ENCODE measurements around the gene MCF2L.

Gene MCF2L

GRCh38 chr13:113014752-113015745 is 46.0 kb downstream of the MCF2L start:
- in situ Hi-C loops (cut with HindIII; ENCODE audit: low sequenced_read_pairs) = no loop called here

DNA sequence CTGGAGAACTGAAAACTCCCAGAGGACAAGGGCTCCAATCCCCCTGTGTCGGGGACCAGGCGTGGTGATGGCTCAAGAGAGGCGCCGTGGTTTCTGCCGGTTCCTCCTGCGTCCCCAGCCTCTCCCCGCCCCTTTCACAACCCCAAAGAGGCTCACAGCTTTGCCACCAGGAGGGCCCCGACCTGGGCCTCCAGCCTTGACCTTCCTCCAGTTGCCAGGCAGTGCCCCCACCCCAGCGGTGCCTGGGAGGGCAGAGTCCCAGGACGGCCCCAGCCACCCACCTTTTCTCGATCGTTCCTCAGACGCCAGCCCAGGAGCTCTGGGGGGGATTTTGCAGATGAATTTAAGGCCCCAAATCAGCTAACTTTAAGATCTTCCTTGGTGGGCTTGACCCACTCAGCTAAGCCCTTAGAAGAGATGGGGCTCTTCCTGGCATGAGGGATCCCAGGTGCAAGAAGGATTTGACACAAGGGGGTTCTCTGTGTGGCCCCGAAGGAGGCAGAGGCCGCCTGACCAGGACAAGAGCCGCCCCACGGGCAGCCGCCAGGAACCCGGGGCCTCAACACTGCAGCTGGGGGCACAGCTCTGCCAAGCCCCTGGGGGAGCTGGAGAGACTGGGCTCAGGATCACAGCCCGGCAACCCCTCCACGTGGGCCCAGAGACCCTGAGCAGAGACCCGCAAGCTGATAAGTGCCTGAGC is 47.0 kb downstream of the MCF2L start:
- in situ Hi-C loops (cut with HindIII; ENCODE audit: low sequenced_read_pairs) = no loop called here

- in situ Hi-C loops (cut with HindIII; ENCODE audit: low sequenced_read_pairs) = no loop called here
Observed at GRCh38 chr13:113016526-113017295, 47.7 kb downstream of the MCF2L start.

DNA sequence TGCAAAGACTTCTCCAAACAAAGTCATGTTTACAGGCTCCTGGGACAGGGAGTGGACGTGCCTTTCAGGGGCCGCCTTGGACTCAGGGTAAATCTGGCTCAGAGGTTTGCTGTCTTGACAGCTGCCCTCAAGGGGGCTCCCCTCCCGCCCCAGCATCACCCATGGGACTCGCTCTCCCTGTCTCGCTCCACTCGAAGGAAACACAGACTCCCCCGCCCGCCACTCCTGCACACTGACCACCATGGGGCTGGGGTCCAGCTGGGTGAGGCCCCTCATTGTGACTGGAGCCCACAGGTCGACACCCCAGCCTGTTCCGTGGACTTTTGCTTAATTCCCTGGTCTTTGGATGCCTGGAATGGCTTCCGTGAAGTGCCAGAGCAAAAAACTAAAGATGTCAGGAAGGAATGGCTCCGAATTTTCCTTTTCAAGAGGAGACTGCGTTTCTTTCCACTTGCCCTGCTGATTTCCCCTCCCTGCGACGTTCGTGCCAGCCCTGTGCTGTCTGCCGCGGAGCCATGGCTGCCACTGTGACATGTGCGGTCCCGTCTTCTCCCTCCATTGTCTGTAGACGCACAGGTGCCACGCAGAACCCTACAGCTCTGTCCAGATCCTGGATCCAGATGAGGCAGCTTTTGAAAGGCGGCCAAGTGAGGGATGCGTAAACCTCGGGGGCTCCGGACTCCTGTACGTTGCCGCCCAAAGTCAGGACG is 48.6 kb downstream of the MCF2L start:
- in situ Hi-C loops (cut with HindIII; ENCODE audit: low sequenced_read_pairs) = no loop called here

GRCh38 chr13:113018676-113019465 is 49.9 kb downstream of the MCF2L start:
- in situ Hi-C loops (cut with HindIII; ENCODE audit: low sequenced_read_pairs) = no loop called here

GRCh38 chr13:113020323-113021080 is 51.5 kb downstream of the MCF2L start:
- in situ Hi-C loops (cut with HindIII; ENCODE audit: low sequenced_read_pairs) = loop anchor here (5.0 to 10.0 kb wide), 2 partner anchors 58 to 64 kb away; no protein-coding TSS in a partner anchor

- in situ Hi-C loops (cut with HindIII; ENCODE audit: low sequenced_read_pairs) = loop anchor here (5.0 to 10.0 kb wide), 2 partner anchors 59 to 63 kb away; no protein-coding TSS in a partner anchor
Observed at GRCh38 chr13:113021391-113021790, 52.4 kb downstream of the MCF2L start.

DNA sequence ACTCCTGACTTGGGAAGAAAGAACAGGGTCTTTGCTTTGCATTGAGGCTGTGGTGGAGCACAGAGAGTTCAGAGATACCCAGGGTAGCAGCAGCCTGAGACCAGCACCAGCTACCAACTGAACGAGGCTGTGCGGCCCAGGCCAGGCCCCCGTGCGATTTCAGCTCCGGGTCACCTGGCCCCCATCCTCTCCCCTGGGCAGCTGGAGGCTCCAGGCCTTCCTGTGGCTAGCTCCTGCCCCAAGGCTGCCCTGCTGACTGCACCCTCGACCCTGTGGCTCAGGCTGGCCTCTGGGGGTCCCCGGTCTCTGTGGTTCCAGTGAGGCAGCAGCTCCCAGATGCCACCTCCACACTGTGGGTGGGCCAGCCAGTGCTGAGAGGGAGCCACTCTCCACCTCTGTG is 52.8 kb downstream of the MCF2L start:
- in situ Hi-C loops (cut with HindIII; ENCODE audit: low sequenced_read_pairs) = loop anchor here (5.0 to 10.0 kb wide), 2 partner anchors 60 to 63 kb away; no protein-coding TSS in a partner anchor

GRCh38 chr13:113022391-113022744 is 53.4 kb downstream of the MCF2L start:
- in situ Hi-C loops (cut with HindIII; ENCODE audit: low sequenced_read_pairs) = loop anchor here (5.0 to 10.0 kb wide), 2 partner anchors 60 to 62 kb away; no protein-coding TSS in a partner anchor

GRCh38 chr13:113022745-113023574 is 53.9 kb downstream of the MCF2L start:
- in situ Hi-C loops (cut with HindIII; ENCODE audit: low sequenced_read_pairs) = loop anchor here (5.0 to 10.0 kb wide), 2 partner anchors 61 to 62 kb away; no protein-coding TSS in a partner anchor

GRCh38 chr13:113023694-113024430 is 54.8 kb downstream of the MCF2L start:
- in situ Hi-C loops (cut with HindIII; ENCODE audit: low sequenced_read_pairs) = loop anchor here (5.0 to 10.0 kb wide), 2 partner anchors 61 to 62 kb away; no protein-coding TSS in a partner anchor

GRCh38 chr13:113024466-113024865 is 55.5 kb downstream of the MCF2L start:
- in situ Hi-C loops (cut with HindIII; ENCODE audit: low sequenced_read_pairs) = loop anchor here (5.0 to 10.0 kb wide), 2 partner anchors 60 to 62 kb away; no protein-coding TSS in a partner anchor

GRCh38 chr13:113026391-113026910 is 57.4 kb downstream of the MCF2L start:
- in situ Hi-C loops (cut with HindIII; ENCODE audit: low sequenced_read_pairs) = loop anchor here (10.0 kb wide), 1 partner anchor 58 kb away; no protein-coding TSS in a partner anchor

DNA sequence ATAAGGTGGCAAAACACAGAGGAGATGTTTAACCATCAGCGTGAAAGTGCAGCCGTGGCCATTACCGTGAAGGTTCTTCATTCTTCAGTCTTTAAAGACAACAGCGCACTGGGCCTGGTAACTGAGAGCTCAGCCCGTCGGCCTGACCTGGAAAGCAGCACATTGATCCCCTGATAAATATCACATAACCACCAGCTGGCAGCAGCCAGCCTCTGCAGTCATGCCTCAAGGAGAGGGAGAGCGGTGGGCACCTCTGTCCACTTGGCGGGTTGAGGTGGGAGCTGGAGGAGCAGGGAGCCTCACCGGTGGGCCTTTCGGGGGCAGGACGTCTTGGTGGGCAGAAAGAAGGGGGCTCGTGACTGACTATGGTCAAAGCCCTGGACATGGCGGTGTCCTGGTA is 58.1 kb downstream of the MCF2L start:
- in situ Hi-C loops (cut with HindIII; ENCODE audit: low sequenced_read_pairs) = loop anchor here (10.0 kb wide), 1 partner anchor 58 kb away; no protein-coding TSS in a partner anchor

DNA sequence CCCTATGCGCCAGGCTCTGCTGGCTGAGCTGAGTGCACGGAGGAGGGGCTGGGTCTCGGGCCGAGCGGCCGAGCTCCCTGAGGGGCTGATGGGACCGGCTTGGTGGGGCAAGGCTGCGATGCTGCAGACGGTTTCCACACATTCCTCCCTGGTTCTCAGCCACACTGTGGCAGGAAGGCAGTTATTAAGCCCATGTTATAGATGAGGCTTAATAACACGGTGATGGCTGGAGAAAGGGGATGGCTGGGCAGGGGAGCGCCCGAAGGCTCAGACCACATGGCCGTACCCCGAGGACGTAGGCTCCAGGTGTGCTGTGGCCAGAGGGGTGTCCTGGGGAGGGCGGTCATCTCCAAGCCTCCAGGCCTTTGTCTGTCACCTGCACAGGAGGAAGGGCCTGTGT is 58.6 kb downstream of the MCF2L start:
- in situ Hi-C loops (cut with HindIII; ENCODE audit: low sequenced_read_pairs) = loop anchor here (10.0 kb wide), 1 partner anchor 57 kb away; no protein-coding TSS in a partner anchor

- in situ Hi-C loops (cut with HindIII; ENCODE audit: low sequenced_read_pairs) = loop anchor here (10.0 kb wide), 1 partner anchor 56 kb away; no protein-coding TSS in a partner anchor
Observed at GRCh38 chr13:113028336-113029060, 59.5 kb downstream of the MCF2L start.

All from endothelial cell of hepatic sinusoid (primary cell).